Neural crest cell (in vitro differentiated cells): ENCODE results near the gene LDB2. TPM values are rescaled to one million over a fixed set of nuclear protein-coding genes. Genes with fewer than 3 reads are reported as not detected.

Source experiments
- DNase-seq: peaks from one replicate; pipeline ENCODE4 v3.0.0; 2021; ENCODE audit warnings: low read depth, mixed read lengths, low spot score
- H3K27ac Mint-ChIP-seq: one replicate; pipeline ENCODE4 v1.8.0; 2021; ENCODE audit warnings: mild to moderate bottlenecking, mixed read lengths; ENCODE audit not compliant: unreplicated experiment
- H3K27me3 Mint-ChIP-seq: 2 replicates; pipeline ENCODE4 v1.8.0; 2021; ENCODE audit warnings: low read depth, mild to moderate bottlenecking, mixed read lengths
- H3K36me3 Mint-ChIP-seq: 2 replicates; pipeline ENCODE4 v1.8.0; 2021; ENCODE audit warnings: low read depth, mild to moderate bottlenecking, mixed read lengths
- H3K4me1 Mint-ChIP-seq: 2 replicates; pipeline ENCODE4 v1.8.0; 2021; ENCODE audit warnings: mixed read lengths
- H3K4me3 Mint-ChIP-seq: one replicate; pipeline ENCODE4 v1.8.0; 2021; ENCODE audit warnings: mild to moderate bottlenecking, mixed read lengths
- H3K9me3 Mint-ChIP-seq: 2 replicates; pipeline ENCODE4 v1.8.0; 2021; ENCODE audit warnings: mixed read lengths
- CTCF ChIP-seq: fragments of 200-600 bp; sonication (generic); conservative IDR thresholded peaks from 2 replicates; pipeline ENCODE4 v1.5.0; 2021; ENCODE audit warnings: antibody characterized with exemption, mild to moderate bottlenecking
- total RNA-seq: library from RNA; stranded (reverse); gene quantifications from 2 replicates; pipeline ENCODE4 v1.2.1, GENCODE V29; 2021

LDB2 gene
- total RNA-seq, 1 donor from 2014 or later = 12.7 TPM

GRCh38 chr4:16833722-16834121 is 64.7 kb downstream of the LDB2 start:
- no peak overlapping the region for H3K4me3 Mint-ChIP-seq
- H3K4me1 Mint-ChIP-seq = no peaks in the 10 kb centered on the region
- no peak overlapping the region for H3K27ac Mint-ChIP-seq
- no peaks in the 10 kb centered on the region for H3K27me3 Mint-ChIP-seq
- no peaks in the 10 kb centered on the region for H3K36me3 Mint-ChIP-seq
- no peak for TF ChIP-seq CTCF
- H3K9me3 Mint-ChIP-seq = no peaks in the 10 kb centered on the region
- DNase-seq = no peak

- peaks cover 6% of the 10 kb centered on the region for H3K4me1 Mint-ChIP-seq
- TF ChIP-seq CTCF = no peak
- H3K9me3 Mint-ChIP-seq = no peaks in the 10 kb centered on the region
- no peak overlapping the region for H3K27ac Mint-ChIP-seq
- DNase-seq = no peak
- no peaks in the 10 kb centered on the region for H3K27me3 Mint-ChIP-seq
- H3K36me3 Mint-ChIP-seq = no peaks in the 10 kb centered on the region
- no peak overlapping the region for H3K4me3 Mint-ChIP-seq
Measured at GRCh38 chr4:16830081-16830480, 68.4 kb downstream of the LDB2 start.

- Mint-ChIP-seq H3K9me3 (no peaks in the 10 kb centered on the region), H3K27ac (no peak overlapping the region), H3K27me3 (no peaks in the 10 kb centered on the region), H3K36me3 (no peaks in the 10 kb centered on the region), H3K4me1 (peaks cover 6% of the 10 kb centered on the region), H3K4me3 (no peak overlapping the region)
- no peak for DNase-seq
- no peak for TF ChIP-seq CTCF
Measured at GRCh38 chr4:16827794-16828724, 70.4 kb downstream of the LDB2 start.

- Mint-ChIP-seq H3K27ac (no peak overlapping the region), H3K4me1 (peaks cover 6% of the 10 kb centered on the region), H3K27me3 (no peaks in the 10 kb centered on the region)
Measured at GRCh38 chr4:16827045-16827444, 71.4 kb downstream of the LDB2 start.

GRCh38 chr4:16826406-16826910 is 72.0 kb downstream of the LDB2 start:
- no peak for DNase-seq
- no peak for TF ChIP-seq CTCF
- Mint-ChIP-seq H3K27ac (no peak overlapping the region), H3K4me1 (peaks cover 6% of the 10 kb centered on the region), H3K27me3 (no peaks in the 10 kb centered on the region), H3K4me3 (no peak overlapping the region), H3K36me3 (no peaks in the 10 kb centered on the region), H3K9me3 (no peaks in the 10 kb centered on the region)

More at GRCh38 chr4:16827045-16827444, 71.4 kb downstream of the LDB2 start:
- Mint-ChIP-seq H3K9me3 (no peaks in the 10 kb centered on the region), H3K36me3 (no peaks in the 10 kb centered on the region), H3K4me3 (no peak overlapping the region)
- no peak for DNase-seq
- TF ChIP-seq CTCF = no peak
